ENCODE data around the gene SUCLG2. TPM values are rescaled to one million over a fixed set of nuclear protein-coding genes. Genes with fewer than 3 reads are reported as not detected.

Gene SUCLG2
- polyA plus RNA-seq, 2 of the 4 experiments (the other 2 are of a cell fraction) = 39.8 to 61.3 TPM

- no peak for FAIRE-seq
- WGBS (ENCODE audit: missing lambda C conversion rate) = 88% methylated on average over 1 of the region's 1 CpG
Observed at GRCh38 chr3:67486883-67487282, 167.5 kb downstream of the SUCLG2 start.

GRCh38 chr3:67484085-67484484 lies 170.3 kb downstream of the SUCLG2 start:
- no peak overlapping the region for H3K4me2 ChIP-seq
- CTCF ChIA-PET = no interaction called here
- POLR2A ChIA-PET = no interaction called here
- DNase-seq (ENCODE audit: low read depth in 1 of 2, low spot score in 1 of 2) (no peak), ATAC-seq (no peak), FAIRE-seq (no peak)
- no peaks in the 10 kb centered on the region for H3K4me1 ChIP-seq
- H3K9me3 ChIP-seq = no peaks in the 10 kb centered on the region
- WGBS (ENCODE audit: missing lambda C conversion rate) = 94% methylated on average over 3 of the region's 3 CpGs
- no peak overlapping the region for H3K4me3 ChIP-seq
- no peak for TF ChIP-seq TP53 (CRISPR knock-in tag; IDR thresholded peaks at IDR 0.05)
- no peak overlapping the region for H3K27ac ChIP-seq

More at GRCh38 chr3:67486883-67487282, 167.5 kb downstream of the SUCLG2 start:
- H3K9me3 ChIP-seq = no peaks in the 10 kb centered on the region
- no peaks in the 10 kb centered on the region for H3K4me1 ChIP-seq
- no peak overlapping the region for H3K4me2 ChIP-seq
- ChIA-PET CTCF (no interaction called here), POLR2A (no interaction called here)
- H3K27ac ChIP-seq = no peak overlapping the region
- H3K4me3 ChIP-seq = no peak overlapping the region
- ATAC-seq = no peak
- TF ChIP-seq MYC (IDR thresholded peaks at IDR 0.05; ENCODE audit: borderline replicate concordance, low read length) (no peak), RNF2 (IDR thresholded peaks at IDR 0.05; ENCODE audit: borderline replicate concordance, low read depth) (no peak), CBX8 (IDR thresholded peaks at IDR 0.05) (no peak), ZSCAN20 (CRISPR knock-in tag; IDR thresholded peaks at IDR 0.05) (no peak)
- no peak for DNase-seq (ENCODE audit: low read depth in 1 of 2, low spot score in 1 of 2)

- FAIRE-seq = no peak
- ChIA-PET CTCF (no interaction called here), POLR2A (no interaction called here)
- no peak for TF ChIP-seq CBX2 (IDR thresholded peaks at IDR 0.05; ENCODE audit: borderline replicate concordance, low read depth)
- no peak for TF ChIP-seq KDM1A (IDR thresholded peaks at IDR 0.05; ENCODE audit: low read depth)
- no peak for TF ChIP-seq HOXB5 (CRISPR knock-in tag; IDR thresholded peaks at IDR 0.05)
- no peak for TF ChIP-seq TP53 (CRISPR knock-in tag; IDR thresholded peaks at IDR 0.05)
- TF ChIP-seq BHLHE40 (IDR thresholded peaks at IDR 0.05; ENCODE audit: low read depth, low read length) = no peak
- no peak for TF ChIP-seq NPAS2 (CRISPR knock-in tag; IDR thresholded peaks at IDR 0.05; ENCODE audit: borderline replicate concordance)
- TF ChIP-seq ESRRA (IDR thresholded peaks at IDR 0.05; ENCODE audit: borderline replicate concordance, low read length) = no peak
- no peak for TF ChIP-seq GATA3 (IDR thresholded peaks at IDR 0.05; ENCODE audit: borderline replicate concordance)
- TF ChIP-seq HMGXB4 (CRISPR knock-in tag; IDR thresholded peaks at IDR 0.05; ENCODE audit: borderline replicate concordance) = no peak
- TF ChIP-seq ZNF302 (CRISPR knock-in tag; IDR thresholded peaks at IDR 0.05) = no peak
- TF ChIP-seq EP300 (IDR thresholded peaks at IDR 0.05) = no peak
- no peak for TF ChIP-seq NR3C1 (IDR thresholded peaks at IDR 0.05)
- no peak for TF ChIP-seq NFE2L2 (conservative IDR thresholded peaks at IDR 0.05; ENCODE audit: low read length)
- no peak for TF ChIP-seq SMC3 (IDR thresholded peaks at IDR 0.05)
- no peak for TF ChIP-seq MAFK (IDR thresholded peaks at IDR 0.05; ENCODE audit: partially characterized antibody)
- TF ChIP-seq FOSB (CRISPR knock-in tag; IDR thresholded peaks at IDR 0.05) = no peak
- no peak for TF ChIP-seq HOXA7 (CRISPR knock-in tag; IDR thresholded peaks at IDR 0.05)
- no peak overlapping the region for H3K4me2 ChIP-seq
- DNase-seq (ENCODE audit: low read depth in 1 of 2, low spot score in 1 of 2) = no peak
- WGBS (ENCODE audit: missing lambda C conversion rate) = 98% methylated on average over 4 of the region's 4 CpGs
- no peak overlapping the region for H3K4me3 ChIP-seq
- no peaks in the 10 kb centered on the region for H3K9me3 ChIP-seq
- H3K4me1 ChIP-seq = no peaks in the 10 kb centered on the region
- no peak for ATAC-seq
- no peak overlapping the region for H3K27ac ChIP-seq
Observed at GRCh38 chr3:67481126-67481525, 173.3 kb downstream of the SUCLG2 start.

GRCh38 chr3:67478423-67478822 lies 176.0 kb downstream of the SUCLG2 start:
- DNase-seq (ENCODE audit: low read depth in 1 of 2, low spot score in 1 of 2) (no peak), FAIRE-seq (no peak), ATAC-seq (no peak)
- no peaks in the 10 kb centered on the region for H3K4me1 ChIP-seq
- H3K27ac ChIP-seq = no peak overlapping the region
- no peak overlapping the region for H3K4me3 ChIP-seq
- H3K9me3 ChIP-seq = no peaks in the 10 kb centered on the region
- 91% methylated on average over 7 of the region's 7 CpGs for WGBS (ENCODE audit: missing lambda C conversion rate)
- CTCF ChIA-PET = no interaction called here
- no peak overlapping the region for H3K4me2 ChIP-seq
- POLR2A ChIA-PET = no interaction called here
- no peak for TF ChIP-seq POLR2A (IDR thresholded peaks at IDR 0.05; ENCODE audit: low read length)
- TF ChIP-seq ELK1 (IDR thresholded peaks at IDR 0.05; ENCODE audit: low read depth, low read length) = no peak
- no peak for TF ChIP-seq EP300 (IDR thresholded peaks at IDR 0.05)
- TF ChIP-seq MAZ (IDR thresholded peaks at IDR 0.05; ENCODE audit: borderline replicate concordance, low read depth, low read length) = no peak
- no peak for TF ChIP-seq HDAC2 (IDR thresholded peaks at IDR 0.05)
- no peak for TF ChIP-seq PBX3 (IDR thresholded peaks at IDR 0.05)
- no peak for TF ChIP-seq GATA3 (IDR thresholded peaks at IDR 0.05; ENCODE audit: borderline replicate concordance)
- no peak for TF ChIP-seq RAD21 (conservative IDR thresholded peaks at IDR 0.05 in 1 of 2, IDR thresholded peaks at IDR 0.05 in 1 of 2)
- no peak for TF ChIP-seq KDM5A (IDR thresholded peaks at IDR 0.05)
- TF ChIP-seq CHD4 (IDR thresholded peaks at IDR 0.05; ENCODE audit: borderline replicate concordance) = no peak
- TF ChIP-seq ZNF302 (CRISPR knock-in tag; IDR thresholded peaks at IDR 0.05) = no peak
- TF ChIP-seq ZC3H11A (IDR thresholded peaks at IDR 0.05) = no peak
- no peak for TF ChIP-seq HES2 (IDR thresholded peaks at IDR 0.05)
